Skeletal muscle satellite cell (primary cell): Measurements from ENCODE around the gene ATP2C2.
"Not testable (repeated sequence)": the region's sequence is repeated elsewhere in the genome, so short reads cannot be mapped to it uniquely, and the experiment has no call there.

Source experiments
- H3K27me3 ChIP-seq: 2 replicates; pipeline ENCODE4 v1.7.0; 2013; ENCODE audit warnings: low read length; ENCODE audit not compliant: control insufficient read depth, insufficient read depth
- H3K36me3 ChIP-seq: 2 replicates; pipeline ENCODE4 v1.7.0; 2013; ENCODE audit warnings: mild to moderate bottlenecking, control low read depth, low read length; ENCODE audit not compliant: insufficient read depth
- H3K4me1 ChIP-seq: 2 replicates; pipeline ENCODE4 v1.7.0; 2013; ENCODE audit warnings: low read length; ENCODE audit not compliant: control insufficient read depth, insufficient read depth
- H3K4me2 ChIP-seq: 2 replicates; pipeline ENCODE4 v1.7.0; 2013; ENCODE audit warnings: mild to moderate bottlenecking, low read length
- H3K4me3 ChIP-seq: 2 replicates; pipeline ENCODE4 v1.7.0; 2013; ENCODE audit warnings: low read length
- H3K9ac ChIP-seq: 2 replicates; pipeline ENCODE4 v1.7.0; 2013; ENCODE audit warnings: mild to moderate bottlenecking, low read depth, low read length, moderate library complexity
- H3K9me3 ChIP-seq: replicated peaks from 2 replicates; pipeline ENCODE4 v1.7.0; 2013; ENCODE audit warnings: mild to moderate bottlenecking, control low read depth, low read length

The ATP2C2 gene

DNA sequence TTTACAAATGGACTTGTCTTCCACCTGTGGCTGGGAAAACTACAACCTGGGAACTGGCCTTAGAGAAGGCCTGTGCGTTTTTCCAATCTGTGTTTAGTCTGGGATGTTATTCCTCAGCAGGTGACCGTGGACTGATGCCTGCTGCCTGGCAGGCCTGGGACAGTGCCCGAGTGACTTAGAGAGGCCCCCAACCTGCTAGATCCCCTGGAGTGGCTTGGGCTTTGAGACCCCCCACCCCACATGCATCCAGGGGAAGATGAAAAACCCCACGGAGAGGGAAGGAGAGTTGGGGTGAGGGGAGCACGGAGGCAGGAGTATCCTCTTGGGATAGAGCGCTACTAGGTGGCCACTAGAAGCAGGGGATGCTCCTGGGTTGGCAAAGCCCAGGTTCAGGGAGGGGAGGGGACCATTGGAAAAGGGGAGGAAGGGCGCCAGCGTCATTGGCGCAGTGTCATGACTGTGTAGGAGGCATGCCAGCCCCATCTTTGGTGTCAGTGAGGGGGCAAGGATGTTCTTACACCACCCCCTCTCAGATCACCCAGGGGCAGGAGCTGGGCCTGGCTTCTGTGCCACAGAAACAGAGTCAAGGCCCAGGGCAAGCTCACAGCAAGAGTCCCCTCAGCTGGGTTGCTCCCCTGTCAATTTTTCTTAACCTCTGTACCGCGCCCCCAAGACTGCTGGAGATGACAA lies 82.0 kb downstream of the ATP2C2 start:
- Histone ChIP-seq H3K4me2 (no peak overlapping the region), H3K4me3 (no peak overlapping the region), H3K9ac (no peak overlapping the region), H3K36me3 (no peaks in the 10 kb centered on the region), H3K4me1 (peaks cover 12% of the 10 kb centered on the region), H3K9me3 (no peaks in the 10 kb centered on the region), H3K27me3 (peaks cover 6% of the 10 kb centered on the region)

- not testable (repeated sequence) for H3K27me3 ChIP-seq, H3K9ac ChIP-seq, H3K4me2 ChIP-seq, H3K9me3 ChIP-seq, H3K4me3 ChIP-seq, H3K36me3 ChIP-seq
- H3K4me1 ChIP-seq: peaks cover 12% of the 10 kb centered on the region
Observed at GRCh38 chr16:84451010-84451676, 82.8 kb downstream of the ATP2C2 start.

- Histone ChIP-seq H3K27me3 (no peaks in the 10 kb centered on the region), H3K9ac (no peak overlapping the region), H3K36me3 (no peaks in the 10 kb centered on the region), H3K4me3 (no peak overlapping the region), H3K9me3 (no peaks in the 10 kb centered on the region), H3K4me2 (no peak overlapping the region), H3K4me1 (peaks cover 6% of the 10 kb centered on the region)
Observed at GRCh38 chr16:84451781-84452180, 83.4 kb downstream of the ATP2C2 start.

DNA sequence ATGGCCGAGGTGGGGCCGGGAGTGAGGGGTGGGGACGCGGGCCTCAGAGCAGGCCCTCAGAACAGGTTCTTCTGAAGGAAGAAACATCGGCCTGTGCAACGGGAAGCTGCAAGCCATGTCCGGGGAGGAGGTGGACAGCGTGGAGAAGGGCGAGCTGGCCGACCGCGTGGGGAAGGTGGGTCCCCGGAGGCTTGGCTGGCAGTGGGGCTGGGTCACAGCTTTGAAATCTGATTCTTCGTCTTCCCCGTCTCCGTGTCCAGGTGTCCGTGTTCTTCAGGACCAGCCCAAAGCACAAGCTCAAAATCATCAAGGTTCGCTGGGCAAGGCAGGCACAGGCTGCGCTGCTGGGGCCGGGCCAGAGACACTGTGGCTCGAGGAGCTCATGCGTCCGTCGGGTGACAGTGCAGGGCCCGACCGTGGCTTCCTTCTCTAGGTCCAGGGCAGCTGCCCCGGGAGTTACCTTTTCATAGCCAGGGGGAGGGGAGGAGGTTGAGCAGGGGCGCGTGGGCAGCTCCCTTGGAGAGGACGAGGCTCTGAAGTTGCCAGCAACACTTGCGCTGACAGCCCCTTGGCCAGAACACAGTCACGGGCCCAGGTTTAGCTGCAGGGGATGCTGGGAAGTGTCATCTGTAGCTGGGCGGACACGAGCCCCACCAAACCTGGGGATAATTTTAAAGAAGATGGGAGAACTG lies 84.9 kb downstream of the ATP2C2 start:
- Histone ChIP-seq H3K9ac (no peak overlapping the region), H3K27me3 (no peaks in the 10 kb centered on the region), H3K9me3 (no peaks in the 10 kb centered on the region), H3K4me2 (no peak overlapping the region), H3K4me1 (no peaks in the 10 kb centered on the region), H3K36me3 (no peaks in the 10 kb centered on the region), H3K4me3 (no peak overlapping the region)

DNA sequence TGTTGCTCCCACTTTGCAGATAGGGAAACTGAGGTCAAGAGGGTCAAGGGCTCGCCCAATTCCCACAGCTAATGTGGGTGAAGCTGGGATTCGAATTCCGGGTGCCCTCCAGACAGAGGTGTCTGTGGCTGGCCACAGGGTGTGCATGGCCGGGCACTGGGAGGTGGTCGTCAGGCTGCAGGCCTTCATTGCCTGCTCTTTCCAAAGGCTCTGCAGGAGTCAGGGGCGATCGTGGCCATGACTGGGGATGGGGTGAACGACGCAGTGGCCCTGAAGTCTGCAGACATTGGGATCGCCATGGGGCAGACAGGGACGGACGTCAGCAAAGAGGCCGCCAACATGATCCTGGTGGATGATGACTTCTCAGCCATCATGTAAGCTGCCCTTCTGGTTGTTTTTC lies 86.3 kb downstream of the ATP2C2 start:
- H3K27me3 ChIP-seq: no peaks in the 10 kb centered on the region
- no peaks in the 10 kb centered on the region for H3K4me1 ChIP-seq
- no peak overlapping the region for H3K4me3 ChIP-seq
- no peak overlapping the region for H3K4me2 ChIP-seq
- H3K9me3 ChIP-seq: no peaks in the 10 kb centered on the region
- no peak overlapping the region for H3K9ac ChIP-seq
- peaks cover 7% of the 10 kb centered on the region for H3K36me3 ChIP-seq

DNA sequence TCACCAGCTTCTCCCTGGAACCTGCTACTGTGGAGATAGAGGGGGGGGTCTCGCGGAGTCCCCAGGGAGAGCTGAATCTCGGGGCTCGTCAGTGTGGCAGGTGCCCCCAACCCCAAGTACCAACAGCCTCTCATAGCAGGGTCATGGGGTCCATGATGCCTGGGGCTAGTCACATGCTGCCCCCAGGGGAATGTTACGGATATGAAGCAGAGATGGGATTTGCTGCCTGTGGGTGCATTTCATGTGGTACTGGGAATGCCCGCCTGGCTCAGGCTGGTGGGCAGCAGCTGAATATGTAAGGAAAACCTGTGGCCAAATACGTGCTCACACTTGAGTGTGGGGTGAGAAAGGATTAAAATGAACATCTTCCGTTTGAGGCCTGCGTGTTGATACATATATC lies 86.7 kb downstream of the ATP2C2 start:
- Histone ChIP-seq H3K27me3 (no peaks in the 10 kb centered on the region), H3K36me3 (peaks cover 11% of the 10 kb centered on the region), H3K4me2 (no peak overlapping the region), H3K9ac (no peak overlapping the region), H3K9me3 (no peaks in the 10 kb centered on the region), H3K4me1 (no peaks in the 10 kb centered on the region), H3K4me3 (no peak overlapping the region)

DNA sequence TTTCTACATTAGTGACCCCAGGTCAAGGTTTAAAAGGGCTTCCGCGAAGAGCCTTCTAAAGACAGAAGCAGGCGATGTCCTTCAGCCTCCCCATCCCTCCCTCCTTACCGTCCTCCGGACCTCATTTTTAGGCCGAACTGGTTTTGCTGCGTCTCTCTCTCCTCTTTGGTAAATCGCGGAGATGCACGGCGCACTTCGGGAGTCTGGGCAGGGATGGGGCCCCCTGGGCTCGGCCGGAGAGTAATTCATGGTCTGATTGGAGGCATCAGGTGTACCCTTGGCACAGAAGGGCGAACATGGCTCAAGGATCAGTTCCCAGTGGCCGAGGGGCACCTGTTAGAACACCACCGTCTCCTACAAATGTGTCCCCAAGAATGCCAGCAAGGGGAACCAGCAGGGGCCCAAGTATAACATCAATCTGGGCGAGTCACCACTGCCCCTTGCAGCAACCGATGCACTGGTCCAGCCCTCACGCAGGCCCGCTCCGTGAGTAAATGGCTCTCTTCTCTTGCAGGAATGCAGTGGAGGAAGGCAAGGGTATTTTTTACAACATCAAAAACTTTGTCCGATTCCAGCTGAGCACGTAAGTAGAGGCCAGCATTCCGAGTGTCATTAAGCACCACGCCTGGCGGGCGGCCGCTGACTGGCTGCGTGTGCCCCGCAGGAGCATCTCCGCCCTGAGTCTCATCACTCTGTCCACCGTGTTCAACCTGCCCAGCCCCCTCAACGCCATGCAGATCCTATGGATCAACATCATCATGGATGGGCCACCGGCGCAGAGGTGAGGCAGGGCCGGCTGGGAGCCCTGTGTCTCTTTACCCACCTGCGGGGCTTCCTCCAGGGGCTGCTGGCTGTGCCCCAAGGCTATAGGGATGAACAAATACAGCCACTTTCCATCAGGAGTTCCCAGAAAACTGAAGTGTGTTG lies 90.5 kb downstream of the ATP2C2 start:
- no peaks in the 10 kb centered on the region for H3K4me1 ChIP-seq
- peaks cover 35% of the 10 kb centered on the region for H3K36me3 ChIP-seq
- H3K9me3 ChIP-seq: no peaks in the 10 kb centered on the region
- H3K4me3 ChIP-seq: no peak overlapping the region
- no peaks in the 10 kb centered on the region for H3K27me3 ChIP-seq
- H3K4me2 ChIP-seq: no peak overlapping the region
- H3K9ac ChIP-seq: no peak overlapping the region

DNA sequence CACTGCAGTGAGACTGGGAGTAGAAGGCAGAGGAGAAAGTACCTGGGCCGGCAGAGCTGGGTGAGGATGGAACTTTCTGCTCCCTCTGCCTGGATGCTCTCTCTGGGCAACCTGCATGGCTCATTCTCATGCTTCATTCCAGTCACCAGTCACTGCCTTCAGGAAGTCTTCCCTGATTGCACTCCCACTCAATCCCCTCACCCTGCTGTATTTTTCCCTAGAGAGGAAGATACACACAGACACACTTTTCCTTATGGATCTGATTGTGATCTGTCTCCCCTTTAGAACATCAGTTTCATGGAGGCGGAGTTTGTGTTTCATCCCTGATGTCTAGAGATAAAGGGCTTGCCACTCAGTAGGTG lies 91.2 kb downstream of the ATP2C2 start:
- peaks cover 35% of the 10 kb centered on the region for H3K36me3 ChIP-seq
- no peak overlapping the region for H3K9ac ChIP-seq
- no peaks in the 10 kb centered on the region for H3K9me3 ChIP-seq
- no peaks in the 10 kb centered on the region for H3K4me1 ChIP-seq
- no peaks in the 10 kb centered on the region for H3K27me3 ChIP-seq
- H3K4me2 ChIP-seq: no peak overlapping the region
- no peak overlapping the region for H3K4me3 ChIP-seq

GRCh38 chr16:84459941-84460405 lies 91.6 kb downstream of the ATP2C2 start:
- Histone ChIP-seq H3K4me3 (no peak overlapping the region), H3K9me3 (no peaks in the 10 kb centered on the region), H3K27me3 (no peaks in the 10 kb centered on the region), H3K36me3 (peaks cover 40% of the 10 kb centered on the region), H3K4me2 (no peak overlapping the region), H3K9ac (no peak overlapping the region), H3K4me1 (no peaks in the 10 kb centered on the region)

DNA sequence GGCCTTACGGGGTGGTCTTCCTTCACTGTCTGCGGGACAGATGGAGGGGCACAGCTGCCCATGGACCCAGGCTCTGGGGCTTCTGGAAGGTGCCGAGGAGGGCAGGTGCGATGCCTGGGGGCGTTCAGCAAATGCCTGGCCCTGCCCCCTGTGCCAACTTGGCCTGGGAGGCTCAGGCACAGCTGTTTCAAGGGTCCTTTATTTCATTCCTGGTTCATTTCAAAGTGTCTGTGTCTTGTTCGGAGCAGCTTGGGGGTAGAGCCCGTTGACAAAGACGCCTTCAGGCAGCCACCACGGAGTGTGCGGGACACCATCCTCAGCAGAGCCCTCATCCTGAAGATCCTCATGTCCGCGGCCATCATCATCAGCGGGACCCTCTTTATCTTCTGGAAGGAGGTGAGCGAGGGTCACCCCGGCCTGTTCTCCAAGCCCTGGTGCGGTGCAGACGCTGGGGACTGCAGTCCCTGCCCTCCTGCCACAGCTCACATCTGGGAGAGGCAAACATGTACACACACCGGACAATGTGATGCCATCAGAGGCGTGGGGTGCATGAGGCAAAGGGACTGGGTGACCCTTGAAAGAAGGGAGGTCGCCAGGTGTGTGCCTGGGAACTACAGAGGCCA lies 92.2 kb downstream of the ATP2C2 start:
- Histone ChIP-seq H3K4me1 (no peaks in the 10 kb centered on the region), H3K9me3 (no peaks in the 10 kb centered on the region), H3K36me3 (peaks cover 43% of the 10 kb centered on the region), H3K4me3 (no peak overlapping the region), H3K4me2 (no peak overlapping the region), H3K9ac (no peak overlapping the region), H3K27me3 (no peaks in the 10 kb centered on the region)

- Histone ChIP-seq H3K4me1 (no peaks in the 10 kb centered on the region), H3K27me3 (no peaks in the 10 kb centered on the region), H3K4me3 (no peak overlapping the region), H3K4me2 (no peak overlapping the region), H3K36me3 (peaks cover 43% of the 10 kb centered on the region), H3K9me3 (no peaks in the 10 kb centered on the region), H3K9ac (no peak overlapping the region)
Observed at GRCh38 chr16:84461029-84461412, 92.7 kb downstream of the ATP2C2 start.
